ENCODE measurements around the gene ECT2.

GRCh38 chr3:172844428-172844827, 93.9 kb downstream of the ECT2 start:
- TF ChIP-seq, protein P1, sequence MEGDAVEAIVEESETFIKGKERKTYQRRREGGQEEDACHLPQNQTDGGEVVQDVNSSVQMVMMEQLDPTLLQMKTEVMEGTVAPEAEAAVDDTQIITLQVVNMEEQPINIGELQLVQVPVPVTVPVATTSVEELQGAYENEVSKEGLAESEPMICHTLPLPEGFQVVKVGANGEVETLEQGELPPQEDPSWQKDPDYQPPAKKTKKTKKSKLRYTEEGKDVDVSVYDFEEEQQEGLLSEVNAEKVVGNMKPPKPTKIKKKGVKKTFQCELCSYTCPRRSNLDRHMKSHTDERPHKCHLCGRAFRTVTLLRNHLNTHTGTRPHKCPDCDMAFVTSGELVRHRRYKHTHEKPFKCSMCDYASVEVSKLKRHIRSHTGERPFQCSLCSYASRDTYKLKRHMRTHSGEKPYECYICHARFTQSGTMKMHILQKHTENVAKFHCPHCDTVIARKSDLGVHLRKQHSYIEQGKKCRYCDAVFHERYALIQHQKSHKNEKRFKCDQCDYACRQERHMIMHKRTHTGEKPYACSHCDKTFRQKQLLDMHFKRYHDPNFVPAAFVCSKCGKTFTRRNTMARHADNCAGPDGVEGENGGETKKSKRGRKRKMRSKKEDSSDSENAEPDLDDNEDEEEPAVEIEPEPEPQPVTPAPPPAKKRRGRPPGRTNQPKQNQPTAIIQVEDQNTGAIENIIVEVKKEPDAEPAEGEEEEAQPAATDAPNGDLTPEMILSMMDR (IDR thresholded peaks at IDR 0.05), result no peak
- TF ChIP-seq POLR2A (IDR thresholded peaks at IDR 0.05), result no peak
